Hindlimb muscle (tissue), 1 donor: ENCODE measurements around the gene OR10AD1. TPM values are rescaled to one million over a fixed set of nuclear protein-coding genes. Genes with fewer than 3 reads are reported as not detected.
"Not testable (repeated sequence)": the region's sequence is repeated elsewhere in the genome, so short reads cannot be mapped to it uniquely, and the experiment has no call there.

Experiments
- DNase-seq: peaks from one replicate; pipeline ENCODE4 v3.0.0-alpha.2; 2013
- polyA plus RNA-seq: library from polyadenylated mRNA; unstranded; fragments of 120-200 nt; gene quantifications from one replicate; pipeline ENCODE4 v1.2.1, GENCODE V29; 2013; ENCODE audit not compliant: insufficient read length

OR10AD1 gene
- polyA plus RNA-seq, 1 donor = not detected

DNA sequence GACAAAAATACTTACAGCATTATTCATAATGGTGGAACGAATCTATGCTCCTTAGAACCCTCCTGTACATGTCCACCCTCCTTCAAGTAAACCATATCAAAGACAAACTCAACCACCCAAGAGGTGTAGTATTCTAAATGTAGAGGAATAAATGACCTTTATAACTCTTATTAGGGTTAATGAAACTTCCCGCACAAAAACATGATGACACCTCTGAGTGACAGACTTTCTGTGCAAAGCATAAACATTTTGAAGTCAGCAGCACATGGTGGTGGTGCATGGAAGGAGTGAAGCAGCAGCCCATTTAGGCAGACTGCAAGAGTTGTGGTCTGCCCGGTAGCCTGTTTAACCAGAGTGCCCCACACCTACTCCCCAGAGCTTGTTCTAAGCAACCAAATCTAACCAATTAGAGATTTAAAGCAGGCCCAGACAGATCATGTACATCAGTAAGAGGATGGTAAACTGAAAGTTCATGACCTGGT lies 45.2 kb downstream of the OR10AD1 start:
- no peak for DNase-seq

DNA sequence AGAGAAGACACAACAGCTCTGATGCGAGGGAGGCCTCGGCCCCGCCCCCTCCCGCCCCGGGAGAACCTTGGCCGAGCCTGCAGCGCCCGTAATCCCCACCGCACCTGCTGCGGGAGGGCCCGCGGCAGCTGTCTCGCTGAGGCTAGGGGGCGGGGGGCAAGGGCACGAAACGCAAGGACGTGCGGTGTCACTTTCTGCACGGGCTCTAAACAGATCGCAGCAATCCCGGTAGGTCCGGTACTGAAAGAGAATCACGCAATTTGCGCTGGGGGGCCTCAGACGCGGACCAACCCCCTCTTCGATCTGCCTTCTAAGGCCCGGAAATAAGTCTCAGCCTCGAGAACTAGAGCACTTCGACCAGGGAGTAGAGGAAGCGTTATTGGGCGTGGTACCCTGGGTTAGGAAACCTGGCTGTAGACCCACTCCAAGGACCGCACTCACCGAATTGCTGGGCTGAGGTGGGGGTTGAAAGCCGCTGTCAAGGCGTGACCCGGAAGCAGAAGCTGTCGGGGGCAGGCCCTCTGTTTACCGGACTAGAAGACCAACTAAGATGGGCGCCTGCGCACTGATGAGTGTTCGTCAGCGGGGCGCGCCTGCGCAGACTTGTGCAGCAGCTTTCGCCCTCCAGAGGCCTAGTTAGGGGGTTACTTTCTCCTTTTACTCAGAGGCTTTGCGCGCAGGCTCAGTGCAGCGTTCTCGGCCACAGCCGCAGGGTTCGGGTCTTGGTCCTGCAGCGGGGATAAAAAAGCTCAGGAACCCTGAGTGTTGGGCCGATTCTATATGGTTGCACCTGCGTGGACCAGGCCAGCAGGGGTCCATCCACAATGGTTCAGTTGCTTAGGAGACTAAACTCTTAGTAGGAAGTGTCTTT lies 45.8 kb downstream of the OR10AD1 start, which contains the start of gene ASB8:
ASB8 (minus strand) TSS at position 498 of the 871 bp plus-strand sequence. CDS start 4,019 bp downstream, outside the sequence.
- DNase-seq = peak; percentile 98

DNA sequence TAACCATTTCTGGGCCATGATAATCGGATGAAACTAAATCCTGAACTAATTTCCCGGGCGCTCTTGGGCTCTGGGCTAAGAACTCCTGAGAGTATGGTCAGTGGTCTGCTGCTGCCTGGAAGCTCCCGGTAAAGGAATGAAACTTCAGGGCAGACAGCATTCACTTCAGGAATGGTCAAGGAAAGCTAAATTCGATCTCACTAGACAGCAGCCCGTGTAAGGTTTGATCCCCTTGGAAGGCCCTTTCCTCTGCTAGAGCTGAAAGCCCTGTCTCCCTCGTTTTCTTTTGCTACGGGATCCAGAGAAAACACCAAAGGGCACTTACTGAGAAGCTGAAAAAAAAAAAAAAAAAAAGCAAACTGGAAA lies 46.5 kb downstream of the OR10AD1 start:
- no peak for DNase-seq

DNA sequence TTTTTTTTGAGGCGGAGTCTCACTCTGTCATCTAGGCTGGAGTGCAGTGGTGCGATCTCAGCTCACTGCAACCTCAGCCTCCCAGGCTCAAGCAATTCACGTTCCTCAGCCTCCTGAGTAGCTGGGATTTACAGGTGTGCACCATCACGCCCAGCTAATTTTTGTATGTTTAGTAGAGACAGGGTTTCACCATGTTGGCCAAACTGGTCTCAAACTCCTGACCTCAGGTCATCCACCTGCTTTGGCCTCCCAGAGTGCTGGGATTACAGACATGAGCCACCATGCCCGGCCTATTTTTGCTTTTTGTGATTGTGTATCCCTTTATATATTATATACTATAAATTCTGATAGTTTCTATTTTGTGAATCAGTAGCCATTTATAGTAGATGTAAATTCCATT lies 47.3 kb downstream of the OR10AD1 start:
- DNase-seq = not testable (repeated sequence)

Other genes with a start within 250 kb of the OR10AD1 start
- 45.8 TPM for gene TMEM106C, start 239.7 kb downstream of the OR10AD1 start, polyA plus RNA-seq
- gene COL2A1, start 198.8 kb downstream of the OR10AD1 start, polyA plus RNA-seq = 6.6 TPM
- gene SENP1, start 97.2 kb downstream of the OR10AD1 start, polyA plus RNA-seq = 14.4 TPM
- 304 TPM for gene PFKM, start 83.9 kb downstream of the OR10AD1 start, polyA plus RNA-seq
- gene ASB8, start 45.8 kb downstream of the OR10AD1 start, polyA plus RNA-seq = 59.2 TPM
- gene CCDC184, start 19.6 kb downstream of the OR10AD1 start, polyA plus RNA-seq = 1.7 TPM
- 14.8 TPM for gene ZNF641, start 147.6 kb upstream of the OR10AD1 start, polyA plus RNA-seq